GM04504 (cell line): ENCODE measurements around the gene OSTM1.
A peak's percentile ranks its signal among the peaks of the same experiment; 100 is the strongest.

Experiments used
- DNase-seq: peaks from one replicate; pipeline ENCODE4 v3.0.0-alpha.2; 2012; ENCODE audit warnings: low read depth

The OSTM1 gene

DNA sequence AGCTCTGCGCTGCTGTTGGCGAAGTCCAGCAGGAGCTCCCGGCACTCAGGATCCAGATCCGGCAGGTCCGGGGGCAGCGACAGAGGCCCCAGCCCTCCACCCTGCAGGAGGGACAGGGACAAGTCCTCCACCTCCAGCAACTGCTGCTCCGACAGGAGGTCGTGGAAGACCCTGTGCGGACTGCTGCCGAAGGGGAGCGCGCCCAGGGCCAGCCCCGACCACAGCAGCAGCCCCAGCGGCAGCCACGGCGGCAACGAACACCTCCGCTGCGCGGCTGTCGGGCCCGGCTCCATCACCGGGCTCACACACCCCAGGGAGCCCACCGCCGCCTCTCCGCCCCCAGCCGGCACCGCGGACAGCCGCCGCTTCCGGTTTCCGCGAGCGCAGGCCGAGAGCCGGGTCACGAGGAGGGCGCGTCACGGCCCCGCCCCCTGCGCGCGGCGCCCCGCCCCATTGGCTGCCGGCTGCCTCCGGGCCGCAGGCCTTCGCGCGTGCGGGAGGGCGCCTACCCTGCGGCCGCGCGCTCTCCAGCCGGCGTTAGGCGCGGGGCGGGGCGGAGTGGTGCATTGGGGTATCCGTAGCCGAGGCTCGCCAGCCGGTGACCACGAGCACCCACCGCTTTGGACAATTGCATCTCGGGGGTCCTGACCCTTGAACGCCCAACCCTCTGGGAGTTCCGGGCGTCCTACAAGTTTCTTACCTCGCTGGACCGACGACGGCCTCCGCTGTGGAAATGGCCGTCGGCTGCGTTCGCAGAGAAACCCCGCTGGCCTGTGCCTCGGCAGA is at the start of gene OSTM1:
TSS of gene OSTM1 (minus strand) at position 383 of the 786 bp plus-strand sequence. CDS start at position 293, 90 bp downstream.
- peak; percentile 68 for DNase-seq

- DNase-seq: no peak
Observed at GRCh38 chr6:108123946-108124345, 49.4 kb upstream of the OSTM1 start.

GRCh38 chr6:108123481-108123929 is 49.0 kb upstream of the OSTM1 start:
- no peak for DNase-seq

- no peak for DNase-seq
Observed at GRCh38 chr6:108121612-108122011, 47.1 kb upstream of the OSTM1 start.

DNA sequence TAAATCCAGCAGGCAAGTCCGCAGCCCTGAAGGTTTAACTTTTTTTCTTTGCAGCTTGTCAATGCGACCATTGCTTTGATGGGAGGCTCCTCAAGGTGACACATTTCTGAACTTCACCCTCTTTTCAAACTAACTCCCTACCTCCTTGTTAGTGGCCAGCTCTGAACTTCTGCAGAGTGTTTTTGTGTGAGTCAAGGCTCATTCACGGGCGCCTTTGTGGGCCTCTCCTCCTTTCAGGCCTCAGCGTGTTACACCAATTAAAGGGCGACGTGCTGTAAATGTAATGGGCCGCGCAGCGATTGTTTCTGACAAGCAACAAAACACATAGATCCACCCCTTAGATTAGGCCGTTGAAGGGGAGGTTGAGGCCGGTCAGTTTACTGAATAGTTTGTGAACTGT is 45.8 kb upstream of the OSTM1 start:
- no peak for DNase-seq

GRCh38 chr6:108119769-108120141 is 45.2 kb upstream of the OSTM1 start:
- DNase-seq: no peak

- DNase-seq: no peak
Observed at GRCh38 chr6:108118810-108119768, 44.5 kb upstream of the OSTM1 start.

- no peak for DNase-seq
Observed at GRCh38 chr6:108118359-108118724, 43.8 kb upstream of the OSTM1 start.

DNA sequence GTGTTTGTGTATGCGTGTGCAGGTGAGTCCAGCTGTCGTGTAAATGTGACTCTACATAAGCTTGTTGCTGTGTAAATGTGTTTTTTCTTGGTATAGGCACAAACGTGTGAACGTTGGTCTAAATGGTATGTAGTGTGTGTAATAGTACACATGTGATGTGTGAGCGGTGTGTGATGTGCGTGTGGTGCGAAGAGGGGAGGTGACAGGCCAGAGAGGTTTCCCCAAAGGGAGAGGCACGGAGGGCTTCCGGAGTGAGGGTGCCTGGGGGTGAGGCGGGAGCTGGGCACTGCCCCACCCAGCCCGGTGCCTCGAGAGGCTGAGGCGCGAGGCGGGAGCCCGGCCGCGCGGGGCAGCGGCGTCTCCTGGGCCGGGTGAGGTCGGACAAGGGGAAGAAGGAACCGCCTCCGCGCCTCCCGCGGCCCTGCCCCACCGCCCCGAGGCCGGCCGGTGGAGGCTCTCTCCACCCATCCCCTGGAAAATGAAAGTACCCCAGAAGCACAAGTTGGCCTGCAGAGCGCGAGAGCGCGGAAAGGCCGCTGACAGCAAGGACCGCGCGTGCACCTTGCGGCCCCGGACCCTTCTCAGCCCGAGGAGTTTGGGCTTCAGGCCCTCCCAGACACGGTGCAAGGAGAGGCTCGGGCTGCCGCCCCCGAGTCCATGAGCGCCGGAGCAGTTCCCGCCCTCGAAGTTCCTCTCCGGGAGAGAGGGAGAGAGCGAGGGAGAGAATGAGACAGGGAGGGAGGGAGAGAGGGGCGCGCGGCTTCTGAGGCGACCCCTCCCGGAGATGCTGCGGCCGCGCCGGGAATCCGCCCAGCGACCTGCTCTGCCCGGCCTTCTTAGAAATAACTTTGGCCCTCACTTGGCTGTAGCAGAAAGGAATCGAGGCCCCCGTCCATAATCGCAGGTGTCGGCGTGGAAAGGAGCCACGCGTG is 43.2 kb upstream of the OSTM1 start:
- no peak for DNase-seq

GRCh38 chr6:108116546-108117426 is 42.2 kb upstream of the OSTM1 start:
- DNase-seq: no peak

GRCh38 chr6:108115598-108116058 is 41.1 kb upstream of the OSTM1 start:
- DNase-seq: no peak

DNA sequence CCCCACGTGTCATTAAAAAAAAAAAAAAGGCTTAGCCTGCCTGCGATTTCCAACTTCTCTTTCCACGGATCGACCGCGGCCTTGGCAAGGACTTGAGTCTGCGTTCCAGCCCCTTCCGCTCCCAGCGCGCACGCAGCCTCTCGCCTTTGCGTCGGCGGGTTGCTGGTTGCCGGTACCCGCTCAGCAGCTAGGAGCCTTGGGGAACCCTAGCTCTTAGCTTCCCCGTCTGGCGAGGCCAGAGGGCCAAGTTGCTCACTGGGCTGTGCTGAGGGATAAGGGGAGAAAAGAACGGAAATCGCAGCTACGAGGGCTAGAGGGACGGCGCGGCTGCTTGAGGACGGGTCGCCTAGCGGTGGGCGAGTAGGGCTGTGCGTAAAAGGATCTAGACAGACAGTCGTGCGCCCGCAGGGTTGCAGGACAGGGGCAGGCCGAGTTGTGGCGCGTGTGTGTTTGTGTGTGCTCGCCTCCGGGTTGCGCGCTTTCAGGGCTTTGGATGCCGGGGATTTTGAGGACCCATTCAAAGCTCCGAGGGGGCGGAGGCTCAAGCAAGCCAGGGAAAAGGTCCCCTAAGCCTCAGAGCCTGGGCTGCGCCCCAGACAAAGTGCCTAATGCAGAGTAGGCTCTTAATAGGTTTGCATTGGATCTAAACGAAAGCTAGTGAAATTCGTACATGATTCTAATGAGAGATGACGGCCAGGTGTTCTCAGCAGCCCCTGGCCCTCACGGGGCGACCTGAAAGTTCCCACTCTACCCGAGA is 40.5 kb upstream of the OSTM1 start:
- DNase-seq: no peak

GRCh38 chr6:108113557-108114519 is 39.3 kb upstream of the OSTM1 start:
- no peak for DNase-seq

DNA sequence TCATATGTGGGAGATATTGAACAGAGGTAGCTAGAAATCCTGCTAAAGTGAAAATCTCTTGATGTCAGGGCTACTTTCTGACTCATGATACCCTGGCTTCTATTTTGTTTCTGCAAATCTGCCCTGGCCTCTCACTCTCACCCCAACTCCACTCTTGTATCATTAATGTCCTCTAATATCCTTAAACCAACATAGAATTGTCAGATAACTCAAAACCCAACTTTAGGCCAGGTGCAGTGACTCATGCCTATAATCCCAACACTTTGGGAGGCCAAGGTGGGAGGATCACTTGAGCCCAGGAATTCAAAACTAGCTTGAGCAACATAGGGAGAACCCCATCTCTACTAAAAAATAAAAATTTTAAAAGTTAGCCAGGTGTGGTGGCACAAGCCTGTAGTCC is 33.8 kb upstream of the OSTM1 start:
- DNase-seq: no peak

GRCh38 chr6:108107102-108107501 is 32.6 kb upstream of the OSTM1 start:
- no peak for DNase-seq

GRCh38 chr6:108106694-108107093 is 32.2 kb upstream of the OSTM1 start:
- no peak for DNase-seq

- DNase-seq: no peak
Observed at GRCh38 chr6:108106261-108106660, 31.7 kb upstream of the OSTM1 start.

DNA sequence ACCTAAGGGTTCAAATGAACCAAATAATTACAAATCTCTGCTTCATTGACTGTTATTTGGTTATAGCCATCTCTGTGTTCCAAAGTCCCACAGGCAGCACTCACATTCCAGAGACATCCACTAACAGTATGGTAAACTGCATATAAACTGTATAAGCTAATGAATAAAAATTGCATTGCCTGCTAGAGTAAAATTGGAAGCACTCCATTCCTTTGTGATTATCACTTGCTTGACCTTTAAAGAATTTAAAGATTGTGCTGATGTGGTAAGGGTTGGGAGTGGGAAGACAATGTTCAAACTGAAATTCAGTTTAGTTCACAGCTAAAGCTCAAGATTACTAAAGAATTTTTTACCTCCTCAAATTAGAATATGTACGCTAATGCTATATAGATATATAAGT is 31.0 kb upstream of the OSTM1 start:
- no peak for DNase-seq

DNA sequence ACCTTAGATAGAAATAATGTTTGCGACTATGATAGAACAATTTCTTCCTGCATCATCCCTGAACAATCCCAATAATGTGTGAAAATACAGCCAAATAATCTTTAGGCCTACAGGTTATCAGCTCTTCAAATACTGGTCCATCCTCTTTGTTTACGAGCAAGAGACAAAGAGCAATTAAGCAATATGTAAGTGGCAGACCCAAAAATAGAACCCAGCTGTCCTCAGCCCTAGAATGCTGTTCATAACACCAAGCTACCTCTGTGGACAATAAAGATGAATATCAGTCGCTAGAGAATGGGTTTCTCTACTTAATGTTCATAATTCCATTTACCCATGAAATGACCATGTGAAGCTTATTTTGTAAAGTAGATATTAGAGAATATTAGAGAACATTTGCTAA is 28.4 kb upstream of the OSTM1 start:
- no peak for DNase-seq
